ENCODE data around the gene OR5B2.

DNA sequence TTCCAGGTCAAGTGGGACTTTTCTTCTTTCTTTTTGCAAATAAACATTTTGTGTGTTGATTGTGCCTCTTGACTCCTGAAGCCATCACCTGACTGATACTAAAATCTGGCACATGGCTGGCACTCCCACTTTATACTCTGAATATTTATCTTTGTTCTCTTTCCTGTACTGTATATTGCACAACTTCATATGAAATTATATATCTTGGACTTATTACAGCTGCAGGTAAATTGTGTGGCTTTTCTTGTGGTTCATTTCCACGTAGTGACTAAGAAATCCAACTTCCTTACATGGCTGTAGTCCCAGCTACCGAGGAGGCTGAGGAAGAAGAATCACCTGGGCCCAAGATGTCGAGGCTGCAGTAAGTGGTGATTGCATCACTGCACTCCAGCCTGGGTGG lies 37.8 kb upstream of the OR5B2 start:
- TF ChIP-seq POLR2A (IDR thresholded peaks at IDR 0.05) = no peak
- TF ChIP-seq, protein P1, sequence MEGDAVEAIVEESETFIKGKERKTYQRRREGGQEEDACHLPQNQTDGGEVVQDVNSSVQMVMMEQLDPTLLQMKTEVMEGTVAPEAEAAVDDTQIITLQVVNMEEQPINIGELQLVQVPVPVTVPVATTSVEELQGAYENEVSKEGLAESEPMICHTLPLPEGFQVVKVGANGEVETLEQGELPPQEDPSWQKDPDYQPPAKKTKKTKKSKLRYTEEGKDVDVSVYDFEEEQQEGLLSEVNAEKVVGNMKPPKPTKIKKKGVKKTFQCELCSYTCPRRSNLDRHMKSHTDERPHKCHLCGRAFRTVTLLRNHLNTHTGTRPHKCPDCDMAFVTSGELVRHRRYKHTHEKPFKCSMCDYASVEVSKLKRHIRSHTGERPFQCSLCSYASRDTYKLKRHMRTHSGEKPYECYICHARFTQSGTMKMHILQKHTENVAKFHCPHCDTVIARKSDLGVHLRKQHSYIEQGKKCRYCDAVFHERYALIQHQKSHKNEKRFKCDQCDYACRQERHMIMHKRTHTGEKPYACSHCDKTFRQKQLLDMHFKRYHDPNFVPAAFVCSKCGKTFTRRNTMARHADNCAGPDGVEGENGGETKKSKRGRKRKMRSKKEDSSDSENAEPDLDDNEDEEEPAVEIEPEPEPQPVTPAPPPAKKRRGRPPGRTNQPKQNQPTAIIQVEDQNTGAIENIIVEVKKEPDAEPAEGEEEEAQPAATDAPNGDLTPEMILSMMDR (IDR thresholded peaks at IDR 0.05) = no peak

Measured in lower leg skin (tissue), 3 donors.